Smooth muscle cell (in vitro differentiated cells): ENCODE measurements around the gene STS. TPM values are rescaled to one million over a fixed set of nuclear protein-coding genes. Genes with fewer than 3 reads are reported as not detected.

Experiments
- DNase-seq: peaks from one replicate; lab custom pipeline; 2025; ENCODE audit not compliant: unreplicated experiment; lab: John Stamatoyannopoulos, UW
- H2AFZ ChIP-seq: fragments of 200-600 bp; sonication (generic); 2 replicates; pipeline ENCODE4 v1.6.0; 2016; ENCODE audit warnings: antibody characterized with exemption, low read depth, mild to moderate bottlenecking
- H3F3A ChIP-seq: fragments of 200-600 bp; sonication (generic); 2 replicates; pipeline ENCODE4 v1.6.0; 2017; ENCODE audit warnings: antibody characterized with exemption, low read depth
- H3K27ac ChIP-seq: fragments of 200-600 bp; sonication (generic); 2 replicates; pipeline ENCODE4 v1.5.1; 2016; ENCODE audit warnings: low read depth, mild to moderate bottlenecking
- H3K27me3 ChIP-seq: fragments of 200-600 bp; sonication (generic); 2 replicates; pipeline ENCODE4 v1.6.1; 2016; ENCODE audit warnings: low read depth, mild to moderate bottlenecking
- H3K36me3 ChIP-seq: fragments of 200-600 bp; sonication (generic); 2 replicates; pipeline ENCODE4 v1.5.1; 2016; ENCODE audit warnings: low read depth
- H3K4me1 ChIP-seq: fragments of 200-600 bp; sonication (generic); 2 replicates; pipeline ENCODE4 v1.5.1; 2016; ENCODE audit warnings: low read depth
- H3K4me2 ChIP-seq: fragments of 200-600 bp; sonication (generic); 2 replicates; pipeline ENCODE4 v1.6.0; 2016; ENCODE audit warnings: mild to moderate bottlenecking
- H3K4me3 ChIP-seq: fragments of 200-600 bp; sonication (generic); 2 replicates; pipeline ENCODE4 v1.5.1; 2016; ENCODE audit warnings: mild to moderate bottlenecking
- H3K79me2 ChIP-seq: fragments of 200-600 bp; sonication (generic); 2 replicates; pipeline ENCODE4 v1.6.0; 2016; ENCODE audit warnings: low read depth, mild to moderate bottlenecking
- H3K9ac ChIP-seq: fragments of 200-600 bp; sonication (generic); 2 replicates; pipeline ENCODE4 v1.6.0; 2016; ENCODE audit warnings: low read depth
- H3K9me3 ChIP-seq: fragments of 200-600 bp; sonication (generic); replicated peaks from 2 replicates; pipeline ENCODE4 v1.5.1; 2016; ENCODE audit warnings: low read depth
- H4K20me1 ChIP-seq: fragments of 200-600 bp; sonication (generic); 2 replicates; pipeline ENCODE4 v1.6.0; 2016; ENCODE audit warnings: low read depth
- CTCF ChIP-seq: fragments of 200-600 bp; sonication (generic); IDR thresholded peaks from 2 replicates; pipeline ENCODE4 v1.5.1; 2017; ENCODE audit warnings: borderline replicate concordance, mild to moderate bottlenecking, antibody characterized with exemption; ENCODE audit not compliant: insufficient read depth, poor library complexity, severe bottlenecking
- WGBS: methylation state at CpG from one replicate; pipeline ENCODE4 v1.1.7; 2016; ENCODE audit warnings: low lambda C conversion rate; 5-methylcytosine and 5-hydroxymethylcytosine counted together
- polyA plus RNA-seq: library from polyadenylated mRNA; unstranded; fragments of >200 nt; fragmentation: Nextera tagmentation; extraction: Ambion mirVana; gene quantifications from 2 replicates; pipeline ENCODE4 v1.2.1, GENCODE V29; 2016
- total RNA-seq: library from RNA; depleted of rRNA; stranded (reverse); fragments of >200 nt; gene quantifications from 2 replicates; pipeline ENCODE4 v1.2.3, GENCODE V29; 2014

The STS gene
- total and polyA plus RNA-seq, 2 experiments from 2014 or later: 2.2 to 3.8 TPM

GRCh38 chrX:7145454-7145853, 2.1 kb upstream of the STS start:
- Histone ChIP-seq H3K36me3 (no peaks in the 10 kb centered on the region), H4K20me1 (no peaks in the 10 kb centered on the region), H3F3A (no peaks in the 10 kb centered on the region), H3K9me3 (no peaks in the 10 kb centered on the region), H3K4me1 (no peaks in the 10 kb centered on the region), H3K9ac (no peak overlapping the region), H3K27ac (no peak overlapping the region), H3K79me2 (no peaks in the 10 kb centered on the region), H3K4me2 (no peak overlapping the region), H3K4me3 (no peak overlapping the region), H2AFZ (no peak overlapping the region), H3K27me3 (no peaks in the 10 kb centered on the region)
- 74% methylated on average over 3 of the region's 3 CpGs for WGBS
- TF ChIP-seq CTCF: no peak
- DNase-seq: no peak

GRCh38 chrX:7146020-7146702, 1.4 kb upstream of the STS start:
- no peaks in the 10 kb centered on the region for H3K36me3 ChIP-seq
- no peaks in the 10 kb centered on the region for H3F3A ChIP-seq
- 83% methylated on average over 3 of the region's 3 CpGs for WGBS
- no peak for DNase-seq
- no peaks in the 10 kb centered on the region for H3K27me3 ChIP-seq
- H4K20me1 ChIP-seq: no peaks in the 10 kb centered on the region
- no peaks in the 10 kb centered on the region for H3K4me1 ChIP-seq
- no peaks in the 10 kb centered on the region for H3K9me3 ChIP-seq
- H2AFZ ChIP-seq: no peak overlapping the region
- H3K27ac ChIP-seq: no peak overlapping the region
- no peak overlapping the region for H3K9ac ChIP-seq
- no peak overlapping the region for H3K4me2 ChIP-seq
- TF ChIP-seq CTCF: no peak
- H3K4me3 ChIP-seq: no peak overlapping the region
- no peaks in the 10 kb centered on the region for H3K79me2 ChIP-seq

GRCh38 chrX:7146703-7147412, 654 bp upstream of the STS start:
- no peaks in the 10 kb centered on the region for H3F3A ChIP-seq
- H3K27ac ChIP-seq: no peak overlapping the region
- H3K27me3 ChIP-seq: no peaks in the 10 kb centered on the region
- H3K9me3 ChIP-seq: no peaks in the 10 kb centered on the region
- no peak overlapping the region for H2AFZ ChIP-seq
- TF ChIP-seq CTCF: no peak
- H3K4me3 ChIP-seq: peak overlapping the region; percentile 88
- H3K79me2 ChIP-seq: no peaks in the 10 kb centered on the region
- no peak overlapping the region for H3K9ac ChIP-seq
- peak overlapping the region; percentile 91 for H3K4me2 ChIP-seq
- DNase-seq: no peak
- no peaks in the 10 kb centered on the region for H3K36me3 ChIP-seq
- no peaks in the 10 kb centered on the region for H3K4me1 ChIP-seq
- no peaks in the 10 kb centered on the region for H4K20me1 ChIP-seq
- WGBS: 50% methylated on average over 13 of the region's 13 CpGs
